Hepatic stellate cell (primary cell): ENCODE measurements around the gene ADORA1.

Experiments used
- DNase-seq: peaks from one replicate; pipeline ENCODE4 v3.0.0; 2011; ENCODE audit warnings: low spot score

The ADORA1 gene

DNA sequence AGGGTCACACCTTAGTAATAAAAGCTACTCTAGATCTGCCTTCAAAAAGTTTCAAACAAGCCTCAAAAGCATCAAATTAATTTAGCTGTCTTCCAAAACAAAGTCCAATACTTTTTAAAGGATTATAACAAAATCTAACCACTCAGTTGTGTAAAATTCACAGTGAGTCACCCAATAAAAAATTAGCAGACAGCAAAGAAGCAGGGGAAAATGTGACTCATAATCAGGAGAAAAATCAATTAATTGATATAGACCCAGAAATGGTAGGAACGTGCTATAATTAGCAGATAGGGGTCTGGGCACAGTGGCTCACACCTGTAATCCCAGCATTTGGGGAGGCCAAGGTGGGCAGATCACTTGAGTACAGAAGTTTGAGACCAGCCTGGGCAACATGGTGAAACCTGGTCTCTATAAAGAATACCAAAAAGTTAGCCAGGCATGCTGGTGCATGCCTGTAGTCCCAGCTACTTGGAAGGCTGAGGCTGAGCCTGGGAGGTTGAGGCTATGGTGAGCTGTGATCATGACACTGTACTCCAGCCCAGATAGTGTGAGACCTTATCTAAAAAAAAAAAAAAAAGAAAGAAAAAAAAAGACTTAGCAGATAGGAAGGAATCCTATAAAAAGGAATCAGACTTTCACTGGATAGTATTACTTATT lies 33.6 kb upstream of the ADORA1 start:
- DNase-seq = no peak

DNA sequence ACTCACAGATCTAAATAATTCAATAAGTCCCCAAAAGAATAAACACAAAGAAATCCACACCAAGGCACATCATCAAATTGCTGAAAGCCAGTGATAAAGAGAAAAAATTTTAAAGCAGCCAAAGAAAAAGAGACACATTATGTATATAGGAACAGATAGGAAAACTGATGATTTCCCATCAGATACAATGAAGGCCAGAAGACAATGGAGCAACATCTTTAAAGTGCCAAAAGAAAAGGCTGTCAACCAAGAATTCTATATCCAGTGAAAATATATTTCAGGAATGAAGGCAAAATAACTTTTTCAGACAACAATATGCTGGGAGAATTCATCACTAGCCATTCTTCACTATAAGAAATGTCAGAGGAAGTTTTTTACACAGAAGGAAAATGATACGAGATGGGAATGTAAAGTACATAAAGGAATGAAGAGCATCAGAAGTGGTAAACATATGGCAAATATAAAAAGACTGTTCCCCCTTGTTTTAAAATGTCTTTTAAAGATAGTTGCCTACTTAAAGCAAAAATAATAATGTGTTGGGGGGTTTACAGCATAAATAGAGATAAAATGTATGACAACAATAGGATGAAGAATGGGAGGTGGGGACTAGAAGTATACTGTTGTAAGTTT lies 32.4 kb upstream of the ADORA1 start:
- DNase-seq = no peak

DNA sequence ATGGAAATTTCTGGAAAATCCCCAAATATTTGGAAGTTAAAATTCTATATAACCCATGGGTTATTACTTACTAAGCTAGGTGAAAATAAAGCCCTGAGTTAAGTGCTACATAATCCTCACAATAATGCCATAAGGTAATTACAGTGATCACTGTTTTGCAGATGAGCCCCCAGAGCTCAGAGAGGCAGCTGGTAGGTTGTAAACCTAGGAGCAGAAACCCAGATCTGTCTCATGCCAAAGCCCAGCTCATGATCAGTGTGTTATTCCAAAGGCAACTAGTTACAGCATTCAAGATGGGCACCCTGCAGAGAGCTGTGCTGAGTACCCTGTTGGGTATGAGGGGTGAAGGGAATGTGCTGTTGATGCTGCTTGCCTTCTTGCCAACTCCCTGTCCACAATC lies 31.0 kb upstream of the ADORA1 start:
- DNase-seq = no peak

DNA sequence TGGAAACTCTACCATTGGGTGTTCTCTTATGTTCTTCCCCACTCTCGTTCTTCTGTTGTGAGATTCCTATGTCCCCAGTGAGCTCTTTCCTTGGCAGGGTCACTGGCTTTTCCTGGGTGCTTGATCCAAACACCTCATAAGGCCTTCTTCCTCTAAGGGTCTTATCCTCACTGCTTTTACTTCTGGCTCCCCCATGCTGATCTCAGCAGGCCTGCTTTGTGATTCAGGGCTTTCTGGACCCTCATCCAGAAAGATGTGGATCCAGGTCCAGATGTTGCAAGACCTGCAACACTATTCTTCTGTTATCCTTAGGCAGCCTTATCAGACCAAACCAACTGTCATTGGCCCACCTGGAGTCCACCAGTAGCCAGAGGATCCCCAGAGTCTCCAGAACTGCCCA lies 30.5 kb upstream of the ADORA1 start:
- DNase-seq = no peak

DNA sequence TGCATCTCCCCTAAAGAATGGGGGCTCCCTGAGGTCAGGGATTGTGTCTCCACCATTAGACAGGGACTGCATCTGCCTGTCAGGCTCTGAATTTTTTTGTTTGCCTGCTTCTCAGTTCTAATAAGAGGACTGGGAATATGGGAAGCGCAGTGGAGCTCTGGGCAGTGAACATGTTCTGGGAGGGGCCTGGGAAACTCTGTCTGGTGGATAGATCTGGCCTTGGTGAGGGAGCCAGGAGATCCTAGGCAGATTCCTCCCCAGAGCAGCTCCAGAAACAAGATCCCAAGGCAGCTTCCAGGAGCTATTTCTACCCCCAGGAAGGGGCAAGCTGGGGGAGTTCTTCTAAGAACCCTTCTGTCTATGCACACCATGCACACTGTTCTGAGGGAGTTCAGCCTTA lies 29.1 kb upstream of the ADORA1 start:
- no peak for DNase-seq

DNA sequence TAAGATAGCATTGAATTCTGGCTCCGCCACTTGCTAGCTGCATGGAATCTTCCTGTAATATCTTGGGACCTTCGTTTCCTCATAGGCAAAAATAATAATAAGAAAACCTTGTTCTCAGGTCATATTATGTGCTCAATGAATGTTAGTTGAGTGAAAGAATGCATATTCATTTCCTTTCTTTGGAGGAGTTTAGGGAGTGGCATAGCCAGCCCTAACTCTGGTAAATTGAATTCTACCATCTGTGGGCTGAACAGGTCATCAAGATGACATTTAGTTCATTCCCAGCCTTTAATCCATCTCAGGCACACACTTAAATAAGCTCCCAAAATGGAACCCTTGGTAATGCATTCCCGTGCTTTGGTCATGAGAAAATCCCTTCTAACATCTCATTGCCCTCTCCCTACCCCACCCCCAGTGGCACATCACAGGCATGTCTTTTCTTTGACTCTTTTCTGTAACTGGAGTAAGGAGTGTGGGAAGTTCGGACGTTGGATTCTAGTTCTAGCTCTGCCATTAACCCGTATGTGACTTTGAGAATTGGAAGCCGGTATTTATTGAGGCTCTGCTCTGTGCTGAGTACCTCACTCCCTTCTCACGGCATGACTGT lies 28.5 kb upstream of the ADORA1 start:
- no peak for DNase-seq

DNA sequence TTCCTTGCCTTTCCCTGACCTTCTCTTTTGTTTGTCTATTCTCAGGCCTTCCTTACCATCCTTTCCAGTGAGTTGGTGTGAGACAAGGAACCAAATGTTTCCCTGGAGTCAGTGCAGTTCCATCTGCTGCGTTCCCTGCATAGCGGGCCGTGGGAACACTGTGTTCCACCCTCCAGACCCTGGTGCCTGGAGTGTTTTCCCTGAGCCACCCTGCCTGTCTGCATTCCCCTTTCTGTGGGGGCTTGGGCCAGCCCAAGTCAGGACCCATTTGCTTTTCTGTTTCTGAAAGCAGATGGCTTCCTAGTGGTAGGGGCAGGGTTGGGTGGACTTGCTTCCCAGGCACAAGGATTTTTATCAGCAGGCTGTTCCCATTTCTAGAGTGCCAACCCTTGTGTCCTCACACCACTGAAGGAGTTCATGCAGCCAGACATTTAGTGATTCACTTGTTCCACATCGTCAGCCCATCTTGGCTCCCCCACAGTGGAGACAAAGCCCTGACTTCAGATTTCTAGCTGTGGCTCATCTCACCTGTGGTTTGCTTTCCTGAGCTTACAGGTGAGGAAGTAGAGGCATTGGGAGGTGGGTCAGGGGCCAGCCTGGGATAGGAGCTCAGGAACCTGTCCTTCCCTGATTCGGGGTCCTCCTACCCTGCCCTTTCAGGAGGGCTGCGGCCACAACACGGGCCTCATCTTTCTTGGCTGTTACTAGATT lies 27.6 kb upstream of the ADORA1 start:
- no peak for DNase-seq

DNA sequence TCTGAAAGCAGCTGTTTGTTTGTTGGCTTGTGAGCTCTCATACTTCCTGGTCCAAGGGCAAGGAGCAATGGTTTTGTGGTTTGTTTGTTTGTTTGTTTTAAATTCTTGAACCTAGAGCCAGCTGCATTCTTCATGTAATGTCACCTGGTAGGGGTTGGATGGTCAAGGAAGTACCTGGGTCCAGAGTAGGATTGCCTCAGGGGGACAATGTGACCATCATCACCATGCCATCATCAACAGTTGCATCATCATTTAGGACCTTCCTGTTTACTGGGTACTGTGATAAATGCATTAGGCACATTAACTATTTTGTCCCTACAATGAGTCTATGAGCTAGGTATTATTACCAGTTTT lies 27.0 kb upstream of the ADORA1 start:
- DNase-seq = no peak

DNA sequence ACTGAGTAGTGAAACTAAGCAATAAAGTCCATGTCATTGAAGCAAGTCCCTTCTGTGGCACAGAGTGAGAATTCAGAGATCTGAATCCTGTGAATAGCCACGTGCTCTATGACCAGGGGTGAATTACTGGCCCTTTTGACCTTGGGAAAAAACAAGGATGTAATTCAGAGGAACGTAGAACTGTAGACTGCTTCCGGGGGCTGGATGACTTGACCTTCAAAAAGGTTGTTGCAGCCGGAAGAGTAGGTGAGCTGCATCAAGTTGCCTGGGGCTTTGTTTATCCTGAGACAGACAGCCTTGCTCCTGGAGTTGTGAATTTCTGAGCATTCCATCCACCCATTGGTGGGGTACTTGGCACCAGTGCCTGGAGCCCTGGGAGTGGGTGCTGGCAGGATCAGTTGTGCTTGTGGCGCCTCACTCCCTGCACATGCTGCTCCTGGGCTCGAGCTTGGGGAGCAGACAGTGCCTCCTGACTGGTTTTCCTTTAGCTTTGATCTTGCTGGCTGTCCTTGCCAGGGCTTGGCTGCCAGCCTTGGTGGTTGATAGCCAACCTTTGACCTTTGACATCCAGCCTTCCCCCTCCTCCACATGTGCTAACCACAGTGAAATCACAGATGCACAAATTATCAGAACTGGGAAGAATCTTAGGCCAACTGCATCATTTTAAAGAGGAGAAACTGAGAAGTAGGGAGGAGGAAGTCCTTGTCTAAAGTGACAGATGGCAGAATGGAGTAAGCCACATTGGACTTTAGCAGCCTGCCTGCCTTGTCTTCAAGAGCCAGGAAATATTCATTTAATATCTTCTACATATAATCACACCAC lies 25.5 kb upstream of the ADORA1 start:
- no peak for DNase-seq

DNA sequence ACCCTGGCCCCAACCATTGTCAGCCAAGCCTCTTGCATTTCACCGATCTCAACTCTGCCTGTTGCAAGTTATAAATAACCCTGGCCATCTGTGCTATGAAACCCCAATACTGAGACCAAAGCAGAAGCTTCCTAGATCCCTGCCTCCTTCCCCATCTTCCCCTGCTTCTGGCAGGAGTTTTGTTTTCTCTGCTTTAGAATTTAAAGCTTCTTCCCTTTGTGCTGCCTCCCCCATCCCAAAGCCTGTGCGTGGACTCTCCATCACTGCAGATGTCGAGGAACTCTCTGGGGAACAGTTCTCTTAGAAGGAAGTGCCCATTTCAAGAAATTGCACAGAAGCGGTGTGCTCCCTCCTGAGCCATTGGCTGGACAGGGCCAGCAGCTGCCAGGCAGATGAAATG lies 24.3 kb upstream of the ADORA1 start:
- DNase-seq = no peak

DNA sequence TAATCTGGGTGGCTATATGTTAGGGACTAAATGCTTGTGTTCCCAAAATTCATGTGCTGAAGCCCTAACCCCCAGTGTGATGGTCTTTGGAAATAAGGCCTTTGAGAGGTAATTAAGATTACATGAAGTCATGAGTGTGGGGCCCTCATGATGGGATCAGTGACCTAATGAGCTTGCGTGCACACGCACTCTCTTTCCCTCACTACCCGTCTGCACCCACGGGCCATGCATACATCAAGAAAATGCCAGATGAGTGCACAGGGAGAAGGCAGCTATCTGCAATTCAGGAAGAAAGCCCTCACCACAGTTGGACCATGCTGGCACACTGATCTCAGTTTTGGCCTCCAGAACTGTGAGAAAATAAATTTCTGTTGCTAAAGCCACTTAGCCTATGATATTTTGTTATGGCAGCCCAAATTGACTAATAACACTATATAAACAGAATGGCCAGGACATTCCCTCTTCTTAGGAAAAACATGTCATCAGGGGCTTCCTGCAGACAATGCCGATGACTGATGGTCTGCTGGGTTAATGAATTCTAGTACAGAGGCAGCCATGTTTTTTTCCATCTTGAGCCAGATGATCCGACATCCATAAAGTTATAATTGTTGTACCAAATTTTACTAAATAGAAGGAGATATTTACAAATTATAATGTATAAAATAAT lies 23.6 kb upstream of the ADORA1 start:
- no peak for DNase-seq

DNA sequence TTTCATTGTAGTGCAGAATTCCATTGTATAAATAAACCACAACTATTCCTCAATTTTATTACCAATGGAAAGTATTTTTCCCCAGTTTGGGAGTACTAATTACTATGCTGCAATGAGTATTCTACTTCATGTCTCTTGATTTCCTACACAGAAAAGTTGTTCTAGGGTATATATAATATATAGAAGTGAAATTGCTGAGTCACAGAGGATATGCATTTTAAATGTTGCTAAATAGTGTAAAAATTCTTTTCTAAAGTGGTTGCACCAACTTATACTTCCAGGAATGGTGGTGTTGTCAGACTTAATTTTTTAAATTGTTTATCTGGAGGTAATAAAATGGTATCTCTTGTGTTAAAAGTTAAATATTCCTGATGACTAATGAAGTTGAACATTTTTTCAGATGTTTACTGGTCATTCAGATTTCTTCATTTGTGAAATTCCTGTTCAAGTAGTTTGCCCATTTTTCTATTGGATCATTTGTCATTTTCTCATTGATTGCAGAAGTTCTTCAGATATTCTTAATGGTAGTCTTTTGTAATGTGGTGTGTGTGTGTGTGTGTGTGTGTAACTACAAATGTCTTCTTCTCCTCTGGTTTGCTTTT lies 22.6 kb upstream of the ADORA1 start:
- DNase-seq = no peak

DNA sequence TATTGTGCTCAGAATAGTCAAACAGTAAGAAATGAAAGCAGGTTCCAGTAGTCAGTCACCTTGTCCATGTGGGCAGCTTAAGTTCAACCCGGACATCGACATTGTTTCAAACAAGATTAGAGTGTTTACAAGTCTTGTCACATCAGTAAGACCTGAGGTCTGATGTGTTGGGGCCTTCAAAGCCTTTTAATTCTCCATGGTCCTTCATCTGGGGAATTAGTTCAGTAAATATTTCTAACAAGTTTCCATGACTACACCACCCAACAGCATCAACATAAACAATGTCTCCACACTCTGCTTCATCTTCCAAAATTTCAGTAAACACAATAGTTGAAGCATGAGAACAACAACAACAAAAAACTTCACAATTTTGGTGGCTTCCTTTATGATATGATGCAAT lies 15.1 kb upstream of the ADORA1 start:
- no peak for DNase-seq

DNA sequence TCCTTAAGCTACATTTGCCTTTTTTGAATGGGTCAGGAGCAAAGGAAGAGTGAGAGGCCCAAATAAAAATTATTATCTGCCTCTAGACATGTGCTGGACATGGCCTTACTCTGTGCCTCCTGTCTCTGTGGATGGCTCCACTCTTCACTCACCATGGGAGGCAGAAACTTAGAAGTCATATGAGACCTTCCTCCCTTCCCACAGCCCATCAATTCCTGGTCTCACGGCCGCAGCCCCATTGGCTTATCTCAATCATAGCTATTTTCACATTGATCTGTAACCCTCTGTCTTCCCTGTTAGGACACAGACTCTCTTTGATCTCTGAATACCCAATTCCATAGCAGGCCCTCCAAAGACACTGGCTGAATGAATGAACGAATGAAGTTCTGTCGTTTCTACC lies 14.2 kb upstream of the ADORA1 start:
- no peak for DNase-seq

DNA sequence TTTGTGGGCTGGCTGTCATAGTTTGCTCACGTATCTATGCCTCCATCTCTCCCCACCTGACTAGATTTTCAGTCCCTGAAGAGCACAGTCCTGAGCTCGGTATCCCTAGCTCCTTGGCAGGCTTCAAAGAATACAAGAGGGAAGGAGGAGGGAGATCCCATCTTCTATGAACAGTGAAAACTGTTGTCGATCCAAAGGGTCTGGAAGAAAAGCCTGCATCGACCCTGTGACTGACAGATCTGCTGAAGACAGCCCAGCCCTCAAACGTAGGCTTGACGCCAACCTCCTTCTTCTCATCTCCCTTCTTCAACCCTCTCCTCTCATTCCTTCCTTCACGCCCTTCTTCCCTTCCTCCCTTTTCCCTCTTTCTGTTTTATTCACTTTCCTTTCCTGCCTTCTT lies 13.3 kb upstream of the ADORA1 start:
- no peak for DNase-seq

DNA sequence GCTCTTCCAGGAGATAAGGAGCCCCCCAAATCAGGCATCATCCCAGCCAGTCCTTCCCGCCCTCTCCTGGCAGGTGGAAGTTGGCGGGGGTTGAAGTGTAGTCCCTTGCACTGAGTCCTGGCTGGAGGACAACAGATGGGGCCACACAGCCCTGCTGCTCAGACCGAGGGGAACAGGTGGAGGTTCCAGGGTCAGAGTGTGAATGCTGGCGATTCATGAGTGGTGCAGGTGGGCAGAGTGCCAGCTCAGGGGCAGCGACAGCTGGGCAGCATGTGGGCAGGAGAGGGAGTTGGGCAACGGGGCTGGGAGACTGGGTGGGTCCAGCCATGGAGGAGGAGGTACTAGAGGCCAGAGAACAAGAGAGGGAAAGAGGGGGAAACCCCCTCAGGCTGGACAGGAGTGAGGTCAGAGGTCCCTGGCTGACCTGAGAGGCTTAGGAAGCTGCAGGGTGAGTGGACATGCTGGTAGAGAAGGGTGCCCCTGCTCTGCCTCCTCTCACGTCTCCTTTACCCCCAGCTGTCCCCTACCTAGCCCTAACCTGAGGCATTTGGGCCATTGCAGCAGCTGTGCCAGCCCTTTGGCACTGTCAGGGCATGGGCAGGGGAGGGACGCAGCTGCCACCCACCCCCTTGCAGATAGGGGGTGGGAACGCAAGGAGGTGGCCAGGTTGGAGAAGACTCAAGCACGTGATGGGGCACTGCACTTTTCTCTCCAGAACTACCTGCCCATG lies 11.3 kb upstream of the ADORA1 start:
- no peak for DNase-seq

DNA sequence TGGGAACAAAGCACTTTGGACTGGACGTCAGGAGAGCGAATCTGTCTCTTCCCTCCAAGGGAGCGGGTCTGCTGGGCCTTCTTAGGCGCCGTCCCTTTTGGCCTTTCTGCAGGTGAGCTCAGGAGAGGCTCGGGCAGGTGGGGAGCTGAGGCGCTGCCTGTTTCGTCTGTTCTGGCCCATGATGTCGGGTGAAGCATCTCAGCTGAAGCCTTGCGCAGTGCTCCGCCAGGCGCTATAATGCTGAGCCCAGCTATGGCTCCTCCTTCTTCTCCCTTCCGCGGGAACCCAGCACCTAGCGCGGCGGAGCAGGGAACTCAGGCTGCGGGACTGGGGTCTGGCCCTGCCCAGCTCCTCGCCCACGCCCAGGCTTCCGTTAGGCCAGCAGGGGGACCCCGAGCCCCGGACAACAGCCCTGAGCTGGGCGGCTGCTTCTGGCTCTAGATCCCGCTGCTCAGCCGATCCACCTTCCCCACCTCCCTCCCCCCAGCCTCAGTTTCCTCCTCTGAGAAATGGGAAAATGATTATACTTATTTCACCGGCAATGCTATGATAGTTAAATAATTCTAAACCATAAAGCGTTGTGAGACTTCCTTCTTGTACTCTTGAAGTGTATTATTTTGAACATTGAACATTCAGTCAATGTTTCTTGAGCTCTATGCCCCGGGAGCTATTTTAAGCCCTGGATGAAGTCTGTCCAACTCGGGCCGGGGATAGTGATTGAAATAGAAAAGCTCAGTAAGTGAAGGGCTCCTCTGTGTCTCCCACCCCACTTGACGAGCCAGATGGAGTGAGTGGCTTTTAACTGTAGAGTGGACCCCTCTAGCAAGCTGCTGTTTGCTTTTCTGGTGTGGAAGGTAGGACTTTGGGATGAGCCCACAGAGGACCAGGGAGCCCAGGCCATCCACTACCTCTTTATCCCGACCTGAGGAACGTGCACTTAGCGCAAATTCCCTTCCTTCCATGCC lies 9.6 kb upstream of the ADORA1 start:
- peak; percentile 84 for DNase-seq

DNA sequence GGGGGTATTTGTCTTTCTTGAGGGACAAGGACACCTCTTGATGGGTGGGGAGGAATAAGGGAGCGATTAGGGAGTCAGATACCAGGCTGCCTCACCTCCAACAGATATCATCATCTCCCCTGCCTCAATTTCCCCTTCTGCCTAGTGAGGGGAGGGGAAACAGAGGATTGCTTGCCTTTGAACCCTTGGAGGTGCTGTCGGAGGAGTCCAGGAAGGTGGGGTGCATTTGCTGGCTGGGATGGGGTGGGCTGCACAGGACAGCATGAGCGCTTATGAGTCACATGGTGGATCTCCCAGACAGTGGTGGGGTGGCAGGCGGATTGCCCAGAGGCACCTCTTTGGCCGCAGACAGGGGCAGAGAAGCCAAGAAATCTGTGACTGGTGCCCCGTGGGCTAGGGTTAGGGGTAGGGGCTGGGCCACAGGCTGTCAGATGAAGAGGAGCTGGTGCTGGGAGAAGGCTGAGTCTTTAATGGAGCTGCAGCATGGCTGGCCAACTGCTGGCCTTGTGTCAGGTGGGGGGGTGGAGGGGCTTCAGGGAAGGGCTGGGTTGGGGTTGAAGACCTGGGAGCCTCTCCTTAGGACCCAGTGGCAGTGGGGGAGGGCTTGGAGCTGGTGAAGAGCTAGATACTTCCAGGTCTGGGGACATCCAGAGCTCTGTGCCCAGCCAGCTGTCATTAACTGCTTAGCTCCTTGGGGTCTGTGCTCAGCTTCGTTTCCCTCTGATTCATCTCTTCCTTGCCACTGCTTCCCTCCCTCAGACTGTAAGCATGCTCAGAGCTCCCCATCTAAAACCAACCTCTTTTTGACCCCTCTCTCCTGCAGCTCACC lies 7.0 kb upstream of the ADORA1 start:
- DNase-seq = no peak
